A673 (cell line): ENCODE data around the gene GPR78.
"Not testable (repeated sequence)": the region's sequence is repeated elsewhere in the genome, so short reads cannot be mapped to it uniquely, and the experiment has no call there.

Source experiments
- EZH2 ChIP-seq: fragments of 200-600 bp; sonication (generic); IDR thresholded peaks from 2 replicates; pipeline ENCODE4 v1.6.1; 2017; ENCODE audit warnings: borderline replicate concordance, low read depth, mild to moderate bottlenecking, mixed read lengths, antibody characterized with exemption, low read length; ENCODE audit not compliant: poor library complexity, severe bottlenecking
- TF ChIP-seq, protein P1 (sequence below): fragments of 300-800, 200-600 bp; sonication (generic); conservative IDR thresholded peaks from 2 replicates; pipeline ENCODE4 v1.5.1; 2017; ENCODE audit warnings: low read depth, mild to moderate bottlenecking, antibody characterized with exemption, low read length, moderate library complexity, mixed read lengths

DNA sequence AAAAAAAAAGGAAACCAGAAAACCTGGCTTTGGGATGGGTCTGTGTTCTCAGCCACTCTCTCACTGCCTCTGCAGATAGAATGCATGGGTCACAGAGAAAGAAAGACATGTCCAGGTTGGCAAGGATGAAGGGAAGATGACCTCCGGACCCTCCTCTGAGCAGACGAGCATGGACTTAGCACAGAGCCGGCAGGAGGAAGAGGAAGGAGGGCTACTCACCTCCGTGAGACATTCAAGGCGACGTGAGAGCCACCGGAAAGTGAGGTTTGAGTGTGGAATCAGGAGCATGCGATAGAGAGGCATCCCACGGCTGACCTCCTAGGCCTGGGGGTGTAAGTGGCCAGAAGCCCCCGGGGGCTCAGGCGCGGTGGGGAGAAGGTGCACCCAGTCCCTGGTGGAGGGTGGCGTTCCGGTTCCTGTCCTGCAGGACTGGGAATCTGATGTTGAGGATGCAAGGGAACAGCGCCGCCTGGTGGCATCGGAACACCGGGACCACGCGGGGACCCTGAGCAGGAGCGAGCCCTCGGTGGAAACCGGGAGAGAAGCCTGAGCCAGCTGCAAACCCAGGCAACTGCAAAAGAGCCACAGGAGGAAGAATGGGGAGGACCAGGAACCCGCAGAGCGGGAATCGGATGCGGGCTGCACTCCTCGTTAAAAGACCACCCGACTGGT, 44.5 kb downstream of the GPR78 start:
- TF ChIP-seq, protein P1, sequence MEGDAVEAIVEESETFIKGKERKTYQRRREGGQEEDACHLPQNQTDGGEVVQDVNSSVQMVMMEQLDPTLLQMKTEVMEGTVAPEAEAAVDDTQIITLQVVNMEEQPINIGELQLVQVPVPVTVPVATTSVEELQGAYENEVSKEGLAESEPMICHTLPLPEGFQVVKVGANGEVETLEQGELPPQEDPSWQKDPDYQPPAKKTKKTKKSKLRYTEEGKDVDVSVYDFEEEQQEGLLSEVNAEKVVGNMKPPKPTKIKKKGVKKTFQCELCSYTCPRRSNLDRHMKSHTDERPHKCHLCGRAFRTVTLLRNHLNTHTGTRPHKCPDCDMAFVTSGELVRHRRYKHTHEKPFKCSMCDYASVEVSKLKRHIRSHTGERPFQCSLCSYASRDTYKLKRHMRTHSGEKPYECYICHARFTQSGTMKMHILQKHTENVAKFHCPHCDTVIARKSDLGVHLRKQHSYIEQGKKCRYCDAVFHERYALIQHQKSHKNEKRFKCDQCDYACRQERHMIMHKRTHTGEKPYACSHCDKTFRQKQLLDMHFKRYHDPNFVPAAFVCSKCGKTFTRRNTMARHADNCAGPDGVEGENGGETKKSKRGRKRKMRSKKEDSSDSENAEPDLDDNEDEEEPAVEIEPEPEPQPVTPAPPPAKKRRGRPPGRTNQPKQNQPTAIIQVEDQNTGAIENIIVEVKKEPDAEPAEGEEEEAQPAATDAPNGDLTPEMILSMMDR = not testable (repeated sequence)
- not testable (repeated sequence) for TF ChIP-seq EZH2
